ENCODE measurements around the gene TCF3. TPM values are rescaled to one million over a fixed set of nuclear protein-coding genes. Genes with fewer than 3 reads are reported as not detected.

Gene TCF3
- total RNA-seq, 1 experiment from 2014 or later, result 208 TPM

DNA sequence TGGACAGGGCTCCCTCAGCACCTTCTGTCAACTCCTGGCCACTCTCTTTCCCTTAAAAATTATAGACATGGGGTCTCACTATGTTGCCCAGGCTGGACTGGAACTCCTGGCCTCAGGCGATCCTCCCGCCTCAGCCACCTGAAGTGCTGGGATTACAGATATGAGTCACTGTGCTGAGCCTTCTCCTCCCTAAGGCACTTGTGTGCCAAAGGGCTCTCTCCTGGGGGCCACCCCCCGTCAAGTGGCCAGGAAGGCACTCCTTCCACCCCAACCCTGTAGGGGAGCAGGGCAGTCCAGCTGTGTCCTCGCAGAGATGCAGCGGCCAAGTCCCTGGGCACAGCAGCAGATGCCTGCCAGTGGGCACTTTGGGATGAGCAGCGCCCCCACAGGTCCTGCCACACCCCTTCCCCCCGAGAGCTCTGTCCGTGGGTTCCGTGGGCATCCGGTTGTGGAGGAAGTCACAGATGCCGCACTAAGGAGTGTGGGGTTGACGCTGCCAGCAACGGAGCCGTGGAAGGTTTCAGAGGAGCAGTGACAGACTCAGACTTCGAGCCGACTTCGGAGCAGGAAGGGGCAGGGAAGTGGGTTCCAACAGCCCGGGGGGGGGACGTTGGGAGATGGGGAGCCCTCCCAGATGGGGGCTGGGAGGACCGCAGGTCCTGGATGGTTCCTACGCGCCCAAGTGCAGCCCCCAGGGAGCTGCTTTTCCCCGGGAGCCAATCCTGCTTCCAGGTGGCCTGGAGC, 43.9 kb downstream of the TCF3 start (continued):
- TF ChIP-seq, protein P1, sequence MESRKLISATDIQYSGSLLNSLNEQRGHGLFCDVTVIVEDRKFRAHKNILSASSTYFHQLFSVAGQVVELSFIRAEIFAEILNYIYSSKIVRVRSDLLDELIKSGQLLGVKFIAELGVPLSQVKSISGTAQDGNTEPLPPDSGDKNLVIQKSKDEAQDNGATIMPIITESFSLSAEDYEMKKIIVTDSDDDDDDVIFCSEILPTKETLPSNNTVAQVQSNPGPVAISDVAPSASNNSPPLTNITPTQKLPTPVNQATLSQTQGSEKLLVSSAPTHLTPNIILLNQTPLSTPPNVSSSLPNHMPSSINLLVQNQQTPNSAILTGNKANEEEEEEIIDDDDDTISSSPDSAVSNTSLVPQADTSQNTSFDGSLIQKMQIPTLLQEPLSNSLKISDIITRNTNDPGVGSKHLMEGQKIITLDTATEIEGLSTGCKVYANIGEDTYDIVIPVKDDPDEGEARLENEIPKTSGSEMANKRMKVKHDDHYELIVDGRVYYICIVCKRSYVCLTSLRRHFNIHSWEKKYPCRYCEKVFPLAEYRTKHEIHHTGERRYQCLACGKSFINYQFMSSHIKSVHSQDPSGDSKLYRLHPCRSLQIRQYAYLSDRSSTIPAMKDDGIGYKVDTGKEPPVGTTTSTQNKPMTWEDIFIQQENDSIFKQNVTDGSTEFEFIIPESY (IDR thresholded peaks at IDR 0.05; ENCODE audit: extremely low read depth, insufficient replicate concordance, low read length), result no peak
- TF ChIP-seq, protein P2, sequence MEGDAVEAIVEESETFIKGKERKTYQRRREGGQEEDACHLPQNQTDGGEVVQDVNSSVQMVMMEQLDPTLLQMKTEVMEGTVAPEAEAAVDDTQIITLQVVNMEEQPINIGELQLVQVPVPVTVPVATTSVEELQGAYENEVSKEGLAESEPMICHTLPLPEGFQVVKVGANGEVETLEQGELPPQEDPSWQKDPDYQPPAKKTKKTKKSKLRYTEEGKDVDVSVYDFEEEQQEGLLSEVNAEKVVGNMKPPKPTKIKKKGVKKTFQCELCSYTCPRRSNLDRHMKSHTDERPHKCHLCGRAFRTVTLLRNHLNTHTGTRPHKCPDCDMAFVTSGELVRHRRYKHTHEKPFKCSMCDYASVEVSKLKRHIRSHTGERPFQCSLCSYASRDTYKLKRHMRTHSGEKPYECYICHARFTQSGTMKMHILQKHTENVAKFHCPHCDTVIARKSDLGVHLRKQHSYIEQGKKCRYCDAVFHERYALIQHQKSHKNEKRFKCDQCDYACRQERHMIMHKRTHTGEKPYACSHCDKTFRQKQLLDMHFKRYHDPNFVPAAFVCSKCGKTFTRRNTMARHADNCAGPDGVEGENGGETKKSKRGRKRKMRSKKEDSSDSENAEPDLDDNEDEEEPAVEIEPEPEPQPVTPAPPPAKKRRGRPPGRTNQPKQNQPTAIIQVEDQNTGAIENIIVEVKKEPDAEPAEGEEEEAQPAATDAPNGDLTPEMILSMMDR (IDR thresholded peaks at IDR 0.05 in 2 of 3, conservative IDR thresholded peaks at IDR 0.05 in 1 of 3; ENCODE audit: borderline replicate concordance in 1 of 3, insufficient read depth in 1 of 3, low read depth in 2 of 3, low read length in 2 of 3), result no peak
- TF ChIP-seq TCF7L2 (IDR thresholded peaks at IDR 0.05; ENCODE audit: borderline replicate concordance, extremely low read depth, insufficient read depth, insufficient read length), result no peak
- TF ChIP-seq, protein P3, sequence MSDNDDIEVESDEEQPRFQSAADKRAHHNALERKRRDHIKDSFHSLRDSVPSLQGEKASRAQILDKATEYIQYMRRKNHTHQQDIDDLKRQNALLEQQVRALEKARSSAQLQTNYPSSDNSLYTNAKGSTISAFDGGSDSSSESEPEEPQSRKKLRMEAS (IDR thresholded peaks at IDR 0.05), result no peak
- TF ChIP-seq JUND (IDR thresholded peaks at IDR 0.05), result no peak
- no peak for TF ChIP-seq CEBPB (IDR thresholded peaks at IDR 0.05; ENCODE audit: low read depth)
- TF ChIP-seq SIN3A (IDR thresholded peaks at IDR 0.05; ENCODE audit: low read depth), result no peak
- no peak for TF ChIP-seq RAD21 (IDR thresholded peaks at IDR 0.05; ENCODE audit: low read depth)
- no peak for TF ChIP-seq EGR1 (IDR thresholded peaks at IDR 0.05; ENCODE audit: low read depth)

All from HCT116 (cell line).